Femur (tissue), 1 donor: ENCODE results near the gene TIAM2.
"Not testable (repeated sequence)": the region's sequence is repeated elsewhere in the genome, so short reads cannot be mapped to it uniquely, and the experiment has no call there.

Experiments
- DNase-seq: peaks from one replicate; pipeline ENCODE4 v3.0.0-alpha.2; 2017

TIAM2 gene

GRCh38 chr6:155106456-155107115, 111.5 kb downstream of the TIAM2 start:
- DNase-seq = peak; percentile 80

GRCh38 chr6:155107432-155108069, 112.4 kb downstream of the TIAM2 start:
- DNase-seq = peak; percentile 51

- DNase-seq = no peak
Measured at GRCh38 chr6:155108070-155108820, 113.1 kb downstream of the TIAM2 start.

- no peak for DNase-seq
Measured at GRCh38 chr6:155110721-155111120, 115.6 kb downstream of the TIAM2 start.

GRCh38 chr6:155112757-155113156, 117.6 kb downstream of the TIAM2 start:
- DNase-seq = no peak

- no peak for DNase-seq
Measured at GRCh38 chr6:155115893-155116570, 120.9 kb downstream of the TIAM2 start.

GRCh38 chr6:155116571-155116910, 121.4 kb downstream of the TIAM2 start:
- no peak for DNase-seq

GRCh38 chr6:155117256-155117655, 122.1 kb downstream of the TIAM2 start:
- no peak for DNase-seq

GRCh38 chr6:155117785-155118184, 122.7 kb downstream of the TIAM2 start:
- no peak for DNase-seq

GRCh38 chr6:155119201-155119600, 124.1 kb downstream of the TIAM2 start:
- not testable (repeated sequence) for DNase-seq

- no peak for DNase-seq
Measured at GRCh38 chr6:155120034-155120433, 124.9 kb downstream of the TIAM2 start.

GRCh38 chr6:155121294-155121693, 126.2 kb downstream of the TIAM2 start:
- DNase-seq = no peak

GRCh38 chr6:155121699-155122098, 126.6 kb downstream of the TIAM2 start:
- peak; percentile 68 for DNase-seq

GRCh38 chr6:155122199-155122950, 127.3 kb downstream of the TIAM2 start:
- no peak for DNase-seq

GRCh38 chr6:155123520-155123919, 128.4 kb downstream of the TIAM2 start:
- DNase-seq = no peak

GRCh38 chr6:155125906-155126305, 130.8 kb downstream of the TIAM2 start:
- DNase-seq = no peak

- no peak for DNase-seq
Measured at GRCh38 chr6:155126727-155127439, 131.8 kb downstream of the TIAM2 start.

- DNase-seq = no peak
Measured at GRCh38 chr6:155128977-155129376, 133.9 kb downstream of the TIAM2 start.

GRCh38 chr6:155129744-155130143, 134.6 kb downstream of the TIAM2 start:
- no peak for DNase-seq

- DNase-seq = no peak
Measured at GRCh38 chr6:155130161-155130853, 135.2 kb downstream of the TIAM2 start.

- DNase-seq = no peak
Measured at GRCh38 chr6:155132617-155133016, 137.5 kb downstream of the TIAM2 start.
